NCI-H128 (cell line): Measurements from ENCODE around the gene SHF.
A peak's percentile ranks its signal among the peaks of the same experiment; 100 is the strongest.

Experiments used
- DNase-seq: peaks from one replicate; lab custom pipeline; 2025; ENCODE audit not compliant: unreplicated experiment; lab: John Stamatoyannopoulos, UW

SHF gene

GRCh38 chr15:45128971-45129639 lies 58.7 kb downstream of the SHF start:
- DNase-seq, result no peak

- DNase-seq, result no peak
Observed at GRCh38 chr15:45126535-45127158, 61.1 kb downstream of the SHF start.

DNA sequence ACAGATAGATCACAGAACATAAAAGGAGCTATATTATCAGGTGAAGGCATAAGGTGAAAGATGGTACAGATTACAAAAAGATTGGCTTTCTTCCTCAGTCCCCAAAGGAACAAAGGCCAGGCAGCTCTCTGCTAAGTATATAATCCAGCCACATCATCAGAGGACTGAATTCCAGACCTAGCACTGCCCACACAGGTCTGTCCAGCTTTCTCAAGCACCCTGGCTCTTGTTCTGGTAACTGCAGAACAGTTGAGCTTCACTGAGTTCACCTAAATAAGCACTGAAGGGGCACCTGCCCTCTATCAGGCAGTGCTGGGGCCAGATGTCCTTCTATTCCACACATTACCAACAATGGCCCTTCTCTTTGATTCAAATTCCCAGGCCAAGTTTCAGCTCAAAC lies 64.4 kb downstream of the SHF start:
- no peak for DNase-seq

- DNase-seq, result no peak
Observed at GRCh38 chr15:45122719-45123118, 65.0 kb downstream of the SHF start.

GRCh38 chr15:45121706-45122417 lies 65.9 kb downstream of the SHF start:
- no peak for DNase-seq

GRCh38 chr15:45121020-45121419 lies 66.7 kb downstream of the SHF start:
- no peak for DNase-seq

DNA sequence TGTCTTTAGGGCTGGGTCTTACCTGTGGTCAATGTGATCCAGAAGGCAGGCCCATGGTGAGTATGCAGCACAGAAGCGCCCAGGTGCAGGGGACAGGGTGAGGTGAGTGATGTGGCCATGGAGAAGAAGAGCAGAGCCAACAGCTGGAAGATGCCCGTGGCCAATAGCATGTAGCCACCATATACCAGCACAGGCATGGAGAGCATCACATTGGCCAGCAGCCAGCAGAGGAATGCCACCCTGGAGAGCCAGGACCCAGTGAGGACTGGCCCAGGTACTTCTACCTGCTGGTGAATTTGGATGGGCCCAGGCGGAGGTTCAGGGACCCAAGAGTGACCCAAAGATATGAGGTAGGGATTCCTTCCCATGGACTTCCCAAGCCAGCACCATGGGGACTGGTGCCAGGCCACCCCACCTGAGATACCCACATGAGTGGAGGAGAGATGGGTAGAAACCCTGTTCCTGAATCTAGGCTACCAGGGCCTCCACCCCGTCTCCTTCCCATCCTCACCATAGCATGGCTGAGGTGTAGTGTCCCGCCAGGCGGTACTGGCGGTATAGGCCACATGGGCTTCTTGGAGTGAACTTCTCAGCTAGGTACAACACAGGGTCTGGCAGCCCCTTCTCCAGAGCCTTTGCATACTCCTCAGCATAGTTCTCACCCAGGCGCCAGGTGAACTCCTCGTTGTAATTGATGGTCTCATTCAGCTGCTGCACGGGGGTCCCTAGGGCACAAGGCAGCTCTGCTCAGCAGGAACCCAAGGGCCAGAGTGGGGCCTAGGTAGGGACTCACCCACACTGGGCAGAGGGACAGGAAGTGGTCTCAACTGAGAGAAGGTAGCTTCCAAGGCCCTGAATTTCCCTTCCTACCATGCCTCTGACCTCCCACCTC lies 67.4 kb downstream of the SHF start:
- DNase-seq, result no peak

GRCh38 chr15:45118996-45119395 lies 68.8 kb downstream of the SHF start:
- no peak for DNase-seq

DNA sequence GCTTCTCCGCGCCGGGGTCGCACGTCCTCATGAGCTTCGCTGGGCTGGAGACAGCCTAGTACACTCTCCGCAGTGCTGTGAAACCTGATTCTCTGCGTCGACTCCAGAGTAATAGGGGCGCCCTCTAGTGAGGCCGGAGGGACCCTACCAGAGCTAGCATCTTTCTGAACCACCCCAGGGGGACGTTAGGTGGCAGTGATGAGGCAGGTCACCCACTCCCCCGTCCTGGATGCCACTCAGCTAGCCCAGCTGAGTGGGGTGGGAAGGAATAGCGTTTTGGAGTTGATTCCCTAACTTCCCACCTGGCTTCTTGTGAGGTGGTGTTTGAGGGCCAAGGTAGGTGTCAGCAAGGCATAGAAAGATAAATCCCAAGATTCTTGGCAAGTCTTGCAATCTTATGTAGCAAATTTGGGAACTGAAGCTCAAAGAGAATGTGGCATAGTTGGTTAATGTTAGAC lies 69.6 kb downstream of the SHF start:
- peak; percentile 81 for DNase-seq

- DNase-seq, result no peak
Observed at GRCh38 chr15:45117308-45118130, 70.2 kb downstream of the SHF start.
